Measurements from ENCODE around the gene MTA3.
A peak's percentile ranks its signal among the peaks of the same experiment; 100 is the strongest.

MTA3 gene

GRCh38 chr2:42765686-42766085 is 197.3 kb downstream of the MTA3 start:
- TF ChIP-seq CTCF (IDR thresholded peaks at IDR 0.05) = no peak

- no peak for TF ChIP-seq CTCF (IDR thresholded peaks at IDR 0.05)
Measured at GRCh38 chr2:42767080-42767898, 198.9 kb downstream of the MTA3 start.

- no peak for TF ChIP-seq CTCF (IDR thresholded peaks at IDR 0.05)
Measured at GRCh38 chr2:42767899-42768705, 199.7 kb downstream of the MTA3 start.

GRCh38 chr2:42768706-42769256 is 200.3 kb downstream of the MTA3 start:
- TF ChIP-seq CTCF (IDR thresholded peaks at IDR 0.05) = no peak

- TF ChIP-seq CTCF (IDR thresholded peaks at IDR 0.05) = no peak
Measured at GRCh38 chr2:42769583-42770287, 201.3 kb downstream of the MTA3 start.

- TF ChIP-seq CTCF (IDR thresholded peaks at IDR 0.05) = peak; percentile 18; the same call in 1 of the 2 replicates
Measured at GRCh38 chr2:42770288-42771131, 202.1 kb downstream of the MTA3 start.
